Activated CD8-positive, alpha-beta T cell treated with anti-CD3 and anti-CD28 coated beads for 36 hours (primary cell): ENCODE measurements around the gene PLCE1. TPM values are rescaled to one million over a fixed set of nuclear protein-coding genes. Genes with fewer than 3 reads are reported as not detected.

ENCODE experiments used
- ATAC-seq: fragments of 200-7000 bp; cut with Tn5 transposase; one replicate; pipeline ENCODE4 v1.10.0; 2021; ENCODE audit warnings: mild to moderate bottlenecking, moderate library complexity
- CTCF ChIA-PET: fragments of 350-600 bp; sonication (Branson Sonifier 250); formaldehyde crosslinking; loops from one replicate; lab custom pipeline; 2021; ENCODE audit warnings: antibody characterized with exemption; lab: Charles Lee
- POLR2A ChIA-PET: fragments of 350-600 bp; sonication (Branson Sonifier 250); formaldehyde crosslinking; loops from one replicate; lab custom pipeline; 2021; ENCODE audit warnings: antibody characterized with exemption; lab: Charles Lee
- DNase-seq: peaks from one replicate; pipeline ENCODE4 v3.0.0-alpha.2; 2020
- H3K27ac Mint-ChIP-seq: one replicate; pipeline ENCODE4 v1.8.0; 2021; ENCODE audit warnings: mild to moderate bottlenecking, mixed read lengths
- H3K27me3 Mint-ChIP-seq: one replicate; pipeline ENCODE4 v1.8.0; 2021; ENCODE audit warnings: mixed read lengths
- H3K36me3 Mint-ChIP-seq: one replicate; pipeline ENCODE4 v1.8.0; 2021; ENCODE audit warnings: low read depth, mixed read lengths
- H3K4me1 Mint-ChIP-seq: one replicate; pipeline ENCODE4 v1.8.0; 2021; ENCODE audit warnings: low read depth, mixed read lengths
- H3K4me3 Mint-ChIP-seq: one replicate; pipeline ENCODE4 v1.8.0; 2021; ENCODE audit warnings: mild to moderate bottlenecking, moderate library complexity, mixed read lengths
- H3K9me3 Mint-ChIP-seq: one replicate; pipeline ENCODE4 v1.8.0; 2021; ENCODE audit warnings: mixed read lengths
- CTCF ChIP-seq: fragments of 200-600 bp; IDR thresholded peaks from one replicate; pipeline ENCODE4 v1.8.0; 2022; ENCODE audit warnings: antibody characterized with exemption, mild to moderate bottlenecking
- intact Hi-C: fragments of 100-400 bp; cut with micrococcal nuclease; formaldehyde crosslinking; loops from one replicate; pipeline ENCODE4 v1.10.0; 2022
- total RNA-seq, 2 experiments: library from RNA; stranded (reverse); gene quantifications; one replicate each; pipeline ENCODE4 v1.2.3, GENCODE V29; 2021

Gene PLCE1
- total RNA-seq, 2 experiments from 2014 or later = not detected

GRCh38 chr10:93992400-93993030 is 1.2 kb upstream of the PLCE1 start:
- ChIA-PET CTCF (no interaction called here), POLR2A (no interaction called here)
- no peak overlapping the region for H3K4me3 Mint-ChIP-seq
- intact Hi-C loops = no loop called here
- H3K27ac Mint-ChIP-seq = no peak overlapping the region
- H3K36me3 Mint-ChIP-seq = no peaks in the 10 kb centered on the region
- ATAC-seq (no peak), DNase-seq (no peak)
- TF ChIP-seq CTCF = no peak
- peaks cover 49% of the 10 kb centered on the region for H3K27me3 Mint-ChIP-seq
- H3K4me1 Mint-ChIP-seq = no peaks in the 10 kb centered on the region
- H3K9me3 Mint-ChIP-seq = no peaks in the 10 kb centered on the region

- Mint-ChIP-seq H3K27me3 (peaks cover 46% of the 10 kb centered on the region), H3K36me3 (no peaks in the 10 kb centered on the region), H3K4me3 (no peak overlapping the region), H3K9me3 (no peaks in the 10 kb centered on the region), H3K4me1 (no peaks in the 10 kb centered on the region), H3K27ac (no peak overlapping the region)
- ATAC-seq (no peak), DNase-seq (no peak)
- ChIA-PET CTCF (no interaction called here), POLR2A (no interaction called here)
- TF ChIP-seq CTCF = no peak
- intact Hi-C loops = no loop called here
Observed at GRCh38 chr10:93993414-93993781, 333 bp upstream of the PLCE1 start.

GRCh38 chr10:93994438-93994801 is 689 bp downstream of the PLCE1 start:
- no peaks in the 10 kb centered on the region for H3K36me3 Mint-ChIP-seq
- intact Hi-C loops = no loop called here
- no peak for TF ChIP-seq CTCF
- DNase-seq (no peak), ATAC-seq (no peak)
- H3K9me3 Mint-ChIP-seq = no peaks in the 10 kb centered on the region
- no peak overlapping the region for H3K27ac Mint-ChIP-seq
- no peak overlapping the region for H3K4me3 Mint-ChIP-seq
- POLR2A ChIA-PET = no interaction called here
- H3K4me1 Mint-ChIP-seq = no peaks in the 10 kb centered on the region
- CTCF ChIA-PET = no interaction called here
- peaks cover 50% of the 10 kb centered on the region for H3K27me3 Mint-ChIP-seq

- Mint-ChIP-seq H3K4me3 (no peak overlapping the region), H3K27me3 (peaks cover 55% of the 10 kb centered on the region), H3K27ac (no peak overlapping the region), H3K4me1 (no peaks in the 10 kb centered on the region), H3K9me3 (no peaks in the 10 kb centered on the region), H3K36me3 (no peaks in the 10 kb centered on the region)
- ATAC-seq (no peak), DNase-seq (no peak)
- ChIA-PET CTCF (no interaction called here), POLR2A (no interaction called here)
- intact Hi-C loops = no loop called here
- TF ChIP-seq CTCF = no peak
Observed at GRCh38 chr10:93995182-93995581, 1.5 kb downstream of the PLCE1 start.

GRCh38 chr10:93995598-93996271 is 2.0 kb downstream of the PLCE1 start:
- TF ChIP-seq CTCF = no peak
- Mint-ChIP-seq H3K27ac (no peak overlapping the region), H3K4me1 (no peaks in the 10 kb centered on the region), H3K9me3 (no peaks in the 10 kb centered on the region), H3K4me3 (no peak overlapping the region), H3K36me3 (no peaks in the 10 kb centered on the region), H3K27me3 (peaks cover 57% of the 10 kb centered on the region)
- no peak for DNase-seq
- CTCF ChIA-PET = no interaction called here
- POLR2A ChIA-PET = no interaction called here
- ATAC-seq = no peak
- intact Hi-C loops = no loop called here
